Body of pancreas (tissue), 4 donors: Measurements from ENCODE around the gene HOXA3.

Experiments
- POLR2A ChIP-seq, 3 donors: fragments of 450-650 bp; IDR thresholded peaks; one replicate each; pipeline ENCODE4 v1.6.1; 2016; ENCODE audit warnings: antibody characterized with exemption in 3 of 3, mild to moderate bottlenecking in 2 of 3
- TF ChIP-seq, protein P1 (sequence below), 7 experiments: fragments of 450-650 bp in 4 of 7; fragments of 200-600 bp in 3 of 7; sonication (generic) in 3 of 7; IDR thresholded peaks; one replicate each; pipeline ENCODE4 v1.5.1; 2016 to 2019; ENCODE audit warnings: antibody characterized with exemption in 7 of 7

DNA sequence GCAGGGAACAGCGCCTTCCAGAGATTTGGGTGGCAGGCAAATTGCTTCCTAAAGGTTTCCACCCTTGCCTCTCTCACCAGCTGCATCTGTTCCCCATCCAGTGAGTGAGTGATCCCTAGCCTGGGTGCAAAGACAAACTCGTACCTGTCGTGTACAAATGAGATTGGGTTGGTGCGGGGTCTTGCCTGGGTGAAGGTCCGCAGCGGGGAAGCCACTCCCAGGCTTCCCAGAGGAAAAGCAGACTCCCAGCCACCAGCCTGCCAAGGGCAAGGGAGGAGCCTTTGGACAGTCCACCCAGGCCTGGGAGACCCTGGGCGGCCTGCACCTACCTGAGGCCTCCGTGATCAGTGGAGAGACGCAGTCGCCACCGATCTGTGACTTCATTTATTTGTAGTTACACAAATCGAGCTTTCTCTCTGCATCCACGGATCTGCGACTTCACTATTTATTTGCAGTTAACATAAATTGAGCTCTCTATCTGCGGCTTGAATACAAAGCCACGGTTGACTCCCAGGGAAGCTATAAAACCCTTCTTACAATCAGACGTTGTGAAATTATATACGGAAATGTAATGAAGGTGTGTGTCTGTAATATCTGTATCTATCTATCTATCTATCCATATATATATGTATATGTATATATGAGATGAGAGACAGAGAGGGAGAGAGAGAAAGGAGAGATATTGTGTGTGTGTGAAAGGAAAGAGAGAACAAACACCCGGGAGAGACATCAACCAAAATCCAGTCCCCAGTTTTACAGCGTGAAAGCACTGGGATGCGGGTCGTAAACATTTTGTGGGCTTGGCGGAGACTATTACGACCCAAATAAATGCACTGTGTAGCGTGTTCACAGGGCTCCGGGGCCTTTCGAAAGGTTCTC, 7.1 kb upstream of the HOXA3 start:
- TF ChIP-seq, protein P1, sequence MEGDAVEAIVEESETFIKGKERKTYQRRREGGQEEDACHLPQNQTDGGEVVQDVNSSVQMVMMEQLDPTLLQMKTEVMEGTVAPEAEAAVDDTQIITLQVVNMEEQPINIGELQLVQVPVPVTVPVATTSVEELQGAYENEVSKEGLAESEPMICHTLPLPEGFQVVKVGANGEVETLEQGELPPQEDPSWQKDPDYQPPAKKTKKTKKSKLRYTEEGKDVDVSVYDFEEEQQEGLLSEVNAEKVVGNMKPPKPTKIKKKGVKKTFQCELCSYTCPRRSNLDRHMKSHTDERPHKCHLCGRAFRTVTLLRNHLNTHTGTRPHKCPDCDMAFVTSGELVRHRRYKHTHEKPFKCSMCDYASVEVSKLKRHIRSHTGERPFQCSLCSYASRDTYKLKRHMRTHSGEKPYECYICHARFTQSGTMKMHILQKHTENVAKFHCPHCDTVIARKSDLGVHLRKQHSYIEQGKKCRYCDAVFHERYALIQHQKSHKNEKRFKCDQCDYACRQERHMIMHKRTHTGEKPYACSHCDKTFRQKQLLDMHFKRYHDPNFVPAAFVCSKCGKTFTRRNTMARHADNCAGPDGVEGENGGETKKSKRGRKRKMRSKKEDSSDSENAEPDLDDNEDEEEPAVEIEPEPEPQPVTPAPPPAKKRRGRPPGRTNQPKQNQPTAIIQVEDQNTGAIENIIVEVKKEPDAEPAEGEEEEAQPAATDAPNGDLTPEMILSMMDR (IDR thresholded peaks at IDR 0.05), result no peak
- no peak for TF ChIP-seq POLR2A (IDR thresholded peaks at IDR 0.05)
